ENCODE measurements around the gene PDE1C.

Gene PDE1C

DNA sequence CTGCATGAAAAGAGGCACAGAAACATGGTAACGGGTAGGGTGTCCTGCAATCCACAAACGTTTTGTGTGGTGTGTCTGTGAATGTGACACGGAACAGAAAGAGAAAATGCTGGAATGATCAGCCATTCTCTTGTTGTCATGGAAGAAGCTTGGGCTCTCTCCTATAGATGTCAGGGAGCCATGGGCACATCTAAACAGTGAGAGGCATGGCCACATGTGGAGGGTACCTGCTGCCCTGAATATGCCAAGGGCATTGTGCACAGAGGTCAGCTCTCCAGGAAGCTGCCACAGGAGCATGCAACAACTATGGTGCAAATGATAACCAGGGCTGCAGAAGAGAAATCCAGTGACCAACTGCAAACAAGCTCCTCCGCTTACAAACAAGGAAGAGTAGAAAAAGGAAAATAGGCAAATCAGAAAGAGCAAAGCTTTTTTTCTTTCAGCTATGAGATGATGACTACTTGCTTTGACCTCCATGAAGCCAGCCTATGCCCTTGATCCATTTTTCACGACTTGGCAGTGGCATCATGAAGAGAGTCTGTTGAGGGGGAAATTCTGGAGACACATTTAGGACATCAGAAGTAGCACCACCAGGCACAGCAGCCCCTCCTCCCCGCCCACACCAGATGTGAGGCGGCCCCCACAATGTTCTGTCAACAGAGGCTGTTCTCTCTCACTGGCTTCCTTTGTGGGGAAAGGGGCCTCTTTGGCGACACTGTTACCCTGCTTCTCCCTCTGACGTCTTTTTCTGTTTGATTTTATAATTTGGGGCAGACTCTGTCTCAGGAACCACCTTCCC, 4.8 kb upstream of the PDE1C start:
- peak; percentile 78 to 87 for DNase-seq

DNA sequence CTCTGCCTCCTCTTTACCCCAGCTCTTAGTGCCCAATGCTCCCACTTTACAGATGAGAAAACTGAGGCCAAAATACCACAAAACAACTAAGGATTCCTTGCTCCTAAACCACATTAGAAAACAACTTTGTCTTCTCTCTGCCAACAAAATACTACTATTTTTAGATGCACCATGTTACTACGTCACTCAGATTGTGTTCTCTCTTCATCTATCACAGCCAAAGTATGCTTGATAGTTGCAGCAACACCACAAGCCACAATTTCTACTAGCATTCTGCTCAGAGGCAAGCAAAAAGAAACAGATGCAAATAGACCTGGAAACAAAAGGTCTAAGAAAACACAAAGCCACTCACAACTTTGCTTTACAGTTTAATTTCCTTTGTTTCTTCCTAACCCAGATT, 3.3 kb upstream of the PDE1C start:
- DNase-seq, result no peak

DNA sequence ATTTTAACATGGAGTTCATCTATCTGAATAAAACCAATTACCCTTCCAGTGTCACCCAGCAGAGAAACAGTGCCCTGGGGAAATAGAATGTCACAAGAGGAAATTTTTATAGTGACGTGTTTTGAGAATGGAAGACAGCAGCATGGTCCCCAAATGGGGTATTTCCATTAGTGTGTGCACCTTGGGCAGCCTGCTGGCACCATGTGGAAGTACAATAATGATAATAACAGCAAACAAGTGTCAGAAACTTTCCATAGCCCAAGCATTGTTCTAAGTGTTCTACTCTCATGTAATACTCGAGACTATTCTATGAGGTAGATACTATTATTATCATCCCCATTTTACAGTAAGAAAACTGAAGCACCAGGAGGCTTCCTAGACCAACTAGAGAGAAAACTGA, 2.2 kb upstream of the PDE1C start:
- DNase-seq, result no peak

DNA sequence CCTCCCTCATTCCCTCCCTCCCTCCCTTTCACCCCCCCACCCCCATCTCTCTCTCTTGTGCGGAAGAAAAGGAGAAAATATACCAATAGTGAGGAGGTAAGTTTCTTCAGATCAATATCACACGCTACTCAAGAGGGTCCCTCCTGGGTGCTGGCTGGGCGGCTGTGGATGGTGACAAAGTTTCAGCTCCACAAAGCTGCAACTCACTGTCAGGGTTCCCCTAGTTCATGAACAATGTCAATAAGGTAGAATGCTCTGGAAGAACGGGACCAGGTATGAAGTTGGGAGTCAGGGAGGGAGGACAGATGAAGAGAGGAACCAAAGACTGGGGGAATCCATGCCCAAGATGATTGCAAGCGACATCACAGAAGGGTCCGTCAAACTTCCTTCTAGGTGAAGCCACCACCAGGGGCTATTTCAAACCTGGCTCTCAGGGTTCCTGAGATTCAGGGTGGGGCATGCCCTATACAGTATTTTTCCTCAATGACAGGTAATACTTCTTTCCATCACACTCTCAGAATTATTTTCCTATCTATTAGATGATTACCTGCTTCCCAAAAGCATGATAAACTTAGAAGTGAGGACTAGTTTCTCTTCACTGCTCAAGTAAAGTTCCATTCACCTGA, 1.4 kb upstream of the PDE1C start:
- DNase-seq, result no peak

DNA sequence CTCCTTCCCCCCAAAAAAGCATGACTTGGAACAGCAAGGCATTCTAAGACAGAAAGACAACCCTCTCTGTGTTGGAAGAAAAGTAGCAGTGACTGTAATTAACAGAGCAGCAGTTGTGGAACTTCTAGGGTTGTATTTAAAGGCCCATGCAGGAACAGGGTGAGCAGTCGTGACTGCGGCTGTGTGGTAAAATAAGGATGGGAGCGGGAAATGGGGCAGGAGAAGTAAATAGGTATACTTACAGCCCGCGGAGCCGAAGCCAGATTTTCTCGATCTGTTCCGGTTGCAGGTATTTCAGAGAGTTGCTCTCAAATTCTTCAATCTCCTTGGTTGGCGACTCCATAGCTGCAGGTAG, 179 bp downstream of the PDE1C start:
- DNase-seq, result peak in 1 of 2 donors; percentile 29

DNA sequence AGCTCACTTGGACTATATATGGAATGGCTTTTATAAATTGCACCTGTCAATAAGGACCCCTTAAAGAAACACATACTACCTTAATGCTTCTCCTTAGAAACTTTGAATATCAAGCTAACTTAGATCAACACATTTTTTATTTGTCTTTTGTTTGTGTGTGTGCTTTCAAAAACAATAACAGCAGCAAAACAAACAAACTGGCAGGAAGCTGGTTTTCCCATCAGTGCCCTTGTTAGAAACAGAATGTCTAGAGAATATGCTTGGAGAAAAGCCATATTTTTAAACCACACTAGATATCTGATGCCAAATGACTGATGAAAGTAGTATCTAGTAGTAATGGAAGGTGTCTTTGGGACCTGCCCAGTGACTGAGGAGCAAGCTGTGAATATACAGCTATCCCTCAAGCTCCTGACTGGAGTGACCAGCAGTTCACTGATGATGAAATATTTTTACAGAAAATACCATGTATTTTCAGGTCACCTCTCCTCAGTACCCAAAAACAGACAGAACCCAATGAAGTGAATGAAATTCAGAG, 1.0 kb downstream of the PDE1C start:
- DNase-seq, result no peak

DNA sequence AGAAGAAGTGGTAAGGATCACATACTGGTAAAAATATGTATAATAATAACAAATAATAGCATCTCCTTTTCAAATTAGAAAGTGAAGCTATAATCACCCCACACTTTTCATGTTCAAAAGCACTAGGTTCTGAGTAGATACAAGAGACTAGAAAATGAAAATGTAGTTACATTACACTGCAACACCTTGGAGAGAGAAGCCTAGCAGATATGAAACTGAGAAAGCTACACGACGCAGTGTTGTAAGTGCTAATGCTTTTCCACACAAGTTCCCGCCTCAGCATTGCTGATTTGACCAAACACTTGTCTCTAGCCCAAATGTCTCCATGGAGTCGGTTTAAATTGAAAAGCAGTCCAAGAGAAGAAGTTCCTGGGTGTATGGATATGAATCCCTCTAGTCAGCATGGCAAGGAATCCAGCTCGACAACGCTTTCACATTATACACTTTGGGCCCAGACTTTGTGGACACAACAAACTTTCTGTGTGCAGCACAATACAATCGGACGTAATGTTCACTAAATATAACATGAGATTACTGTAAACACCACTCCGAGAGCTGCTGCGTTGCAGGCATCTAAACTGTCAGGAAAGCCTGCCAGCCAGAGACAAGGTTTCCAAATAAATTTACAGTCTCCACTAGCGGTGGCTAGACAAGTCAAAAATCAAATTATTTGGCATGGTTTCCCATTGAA, 1.7 kb downstream of the PDE1C start:
- no peak for DNase-seq

DNA sequence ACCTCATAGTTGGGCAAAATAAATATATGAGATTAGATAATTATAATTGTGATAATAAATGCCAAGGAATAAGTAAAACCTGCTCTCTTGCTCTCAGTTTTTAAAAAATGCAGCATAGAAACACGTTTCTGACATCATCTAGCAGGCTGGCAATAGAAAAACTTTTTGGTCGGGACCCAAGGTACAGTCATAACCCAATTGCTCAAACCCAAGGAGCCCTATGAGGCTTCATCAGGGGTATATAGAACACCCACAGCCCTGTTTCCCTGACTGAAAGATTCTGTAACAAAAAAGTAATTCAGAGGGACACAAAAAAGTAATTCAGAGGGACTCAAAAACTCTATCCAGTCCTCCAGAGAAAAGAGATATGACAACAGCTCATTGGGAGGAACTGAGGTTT, 3.8 kb downstream of the PDE1C start:
- DNase-seq, result no peak

DNA sequence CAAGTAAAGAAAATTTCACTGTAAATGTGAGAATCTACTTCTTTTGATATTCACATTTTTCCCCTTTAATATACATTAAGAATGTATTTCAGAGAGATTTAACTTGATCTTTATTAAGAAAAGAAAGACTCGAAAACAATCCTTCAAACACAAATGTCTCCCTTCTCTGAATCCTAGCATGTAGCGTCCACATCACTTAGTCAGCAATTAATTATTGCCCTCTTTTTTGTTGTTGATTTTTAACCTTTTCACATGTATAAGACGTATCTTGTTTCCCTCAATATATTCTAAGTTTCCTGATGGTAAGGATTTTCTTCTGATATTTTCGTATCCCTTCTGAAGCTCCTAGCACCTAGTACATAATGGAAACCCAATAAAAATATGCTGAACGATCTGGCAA, 6.6 kb downstream of the PDE1C start:
- DNase-seq, result no peak

DNA sequence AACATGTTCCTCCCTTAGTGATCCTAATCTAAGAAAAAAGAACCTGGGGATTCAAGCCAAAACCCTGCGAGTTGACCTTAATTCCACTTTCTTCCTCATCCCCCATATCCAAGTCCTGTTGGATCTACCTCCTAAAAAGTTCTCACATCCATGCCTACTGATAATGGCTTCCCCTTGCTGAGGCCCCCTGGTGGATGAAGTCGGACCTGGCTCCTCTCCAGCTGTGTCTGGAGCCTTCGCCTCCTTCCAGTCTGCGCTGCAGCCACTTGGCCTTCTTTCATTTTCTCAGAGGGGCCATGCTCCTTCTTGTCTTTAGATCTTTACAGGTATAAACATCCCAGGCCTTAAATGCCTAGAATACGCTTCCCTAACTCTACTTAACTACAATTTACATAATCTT, 8.1 kb downstream of the PDE1C start:
- DNase-seq, result no peak

DNA sequence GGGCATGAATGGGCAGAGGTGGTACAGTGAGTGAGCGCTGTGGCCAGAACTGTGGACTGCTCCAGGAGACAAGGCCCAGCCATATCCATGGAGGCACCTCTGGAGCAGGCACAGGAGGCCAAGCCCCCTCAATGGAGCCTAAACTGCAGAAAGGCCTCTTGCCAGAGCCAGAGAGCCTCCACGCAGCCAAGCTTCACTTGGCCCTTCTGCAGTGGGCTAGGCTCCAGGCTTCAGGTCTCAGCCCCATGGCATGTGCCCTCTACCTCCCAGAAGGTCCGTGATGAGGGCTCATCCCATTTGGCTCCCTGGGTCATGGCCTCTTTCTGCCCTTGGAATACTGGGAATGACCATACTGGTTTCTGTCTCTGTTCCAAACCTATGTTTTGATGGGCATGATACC, 8.9 kb downstream of the PDE1C start:
- no peak for DNase-seq

DNA sequence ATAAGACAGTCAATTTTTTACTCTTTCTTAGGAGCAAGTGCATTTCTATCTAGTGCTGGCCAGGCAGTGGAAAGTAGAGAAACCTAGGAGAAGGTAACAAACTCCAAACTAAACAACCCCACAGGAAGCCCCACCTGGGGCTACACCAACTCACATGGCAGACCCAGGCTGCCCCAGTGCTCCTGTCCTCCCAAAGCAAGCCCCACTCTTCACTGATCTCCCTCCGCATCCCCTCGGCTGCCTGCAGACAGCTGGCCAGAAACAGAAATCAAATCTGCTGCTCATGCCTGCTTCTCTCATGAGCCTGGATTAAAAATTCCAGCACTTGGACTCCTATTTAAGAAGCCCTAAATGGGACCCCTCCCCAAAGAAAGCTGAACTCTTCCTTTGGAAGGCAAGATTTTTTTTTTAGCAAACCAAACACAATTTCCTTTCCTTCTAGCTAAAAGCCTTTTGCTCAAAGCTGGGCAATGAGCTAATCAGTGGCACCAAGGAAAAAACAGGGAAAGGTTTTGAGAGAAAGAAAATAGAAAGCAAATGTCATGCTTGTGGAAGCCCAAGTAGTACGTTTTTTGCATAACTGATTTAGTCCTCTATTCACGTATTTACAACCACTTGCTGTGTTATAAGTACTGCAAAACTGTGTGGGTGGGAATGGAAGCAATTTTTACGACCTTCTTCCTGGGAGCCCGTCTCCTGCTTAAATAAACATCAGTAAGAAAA, 10.8 kb downstream of the PDE1C start:
- DNase-seq, result peak in 1 of 2 donors; percentile 33

DNA sequence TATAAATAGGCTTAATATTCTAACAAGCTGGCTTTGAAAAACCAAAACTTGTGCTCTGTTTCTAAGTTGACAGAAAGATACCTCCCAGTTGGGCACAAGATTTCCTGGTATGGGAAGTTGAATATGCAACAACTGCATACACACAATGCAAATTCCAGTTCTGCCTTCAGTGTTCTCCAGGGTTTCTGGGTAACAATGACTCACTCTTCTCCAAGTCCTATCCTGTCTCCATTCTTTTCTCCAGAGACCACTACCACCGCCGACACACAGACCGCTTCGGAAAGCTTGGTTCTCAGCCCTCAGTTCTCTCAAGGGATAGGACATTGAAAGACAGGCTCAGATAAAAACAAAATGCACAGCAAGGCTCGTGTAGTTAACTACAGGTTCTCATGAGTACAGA, 12.2 kb downstream of the PDE1C start:
- no peak for DNase-seq

DNA sequence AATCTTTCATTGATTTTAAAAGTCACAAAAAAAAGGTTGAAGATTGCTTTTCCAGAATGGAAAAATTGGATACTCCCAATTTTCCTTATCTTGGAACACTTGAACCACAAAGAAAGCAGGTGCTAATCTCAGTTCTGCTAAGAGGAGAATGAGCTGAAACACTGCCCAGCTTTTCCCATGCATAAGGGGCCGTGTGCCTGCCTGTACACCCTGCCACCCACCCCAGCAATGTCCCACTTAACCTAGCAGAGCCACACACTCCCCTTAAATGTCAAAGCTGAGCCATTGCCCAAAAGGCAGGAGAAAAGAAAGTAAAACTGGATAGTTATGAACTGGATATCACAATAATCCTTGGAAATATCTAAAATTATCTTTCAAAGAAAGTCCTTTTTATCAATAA, 13.4 kb downstream of the PDE1C start:
- no peak for DNase-seq

DNA sequence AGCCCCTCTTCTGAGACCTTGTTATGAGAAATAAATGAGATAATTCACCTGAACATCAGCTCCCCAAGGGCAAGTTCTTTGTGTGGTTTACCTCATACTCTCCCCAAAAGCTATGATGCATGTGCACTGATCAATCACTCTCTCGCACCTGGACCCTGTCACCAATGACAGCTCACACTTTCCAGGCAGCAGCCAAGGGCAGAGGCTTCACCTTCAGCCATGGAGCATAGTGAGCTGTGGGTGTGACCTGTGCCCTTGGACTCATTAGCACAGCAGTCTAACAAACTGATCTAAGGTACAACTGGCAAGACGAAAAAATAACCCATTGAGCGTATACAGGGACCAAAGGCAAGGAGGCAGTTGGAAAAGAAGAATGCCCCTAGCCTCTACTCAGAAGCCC, 17.0 kb downstream of the PDE1C start:
- no peak for DNase-seq

DNA sequence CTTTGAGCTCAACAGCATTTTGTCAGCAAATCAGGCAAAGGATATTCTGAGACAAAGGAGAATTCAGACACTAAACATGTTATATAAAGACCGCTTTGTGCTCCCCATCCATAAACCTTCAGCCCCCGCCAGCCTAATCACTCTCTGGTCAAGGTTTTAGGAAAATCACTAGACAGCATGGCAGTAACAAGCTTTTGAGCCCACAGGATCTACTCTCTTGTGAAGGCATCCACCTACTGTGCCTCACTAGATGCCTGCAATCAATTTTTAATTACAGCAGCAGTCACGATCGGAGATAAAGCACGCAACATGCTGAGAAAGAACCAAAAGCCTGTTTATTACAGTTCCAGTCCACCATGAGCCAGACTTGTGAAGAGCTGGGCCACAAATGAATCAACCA, 19.1 kb downstream of the PDE1C start:
- peak; percentile 38 to 67 for DNase-seq

DNA sequence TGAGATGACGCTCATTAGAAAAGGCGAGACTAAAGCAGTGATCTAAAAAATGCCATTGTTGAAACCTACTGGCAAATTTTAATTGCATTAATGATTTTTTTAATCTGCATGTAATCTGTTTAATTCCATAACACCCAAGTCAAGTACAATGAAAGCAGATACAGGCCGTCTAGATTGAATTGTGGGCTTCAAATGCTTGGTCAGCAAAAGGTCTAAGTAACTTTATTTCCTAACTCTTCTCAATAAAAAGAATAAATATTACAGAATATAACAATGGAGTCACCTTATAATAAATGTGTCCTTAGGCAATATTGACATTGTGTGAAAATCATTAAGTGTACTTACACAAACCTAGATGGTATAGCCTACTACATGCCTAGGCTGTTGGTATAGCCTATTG, 20.6 kb downstream of the PDE1C start:
- no peak for DNase-seq

DNA sequence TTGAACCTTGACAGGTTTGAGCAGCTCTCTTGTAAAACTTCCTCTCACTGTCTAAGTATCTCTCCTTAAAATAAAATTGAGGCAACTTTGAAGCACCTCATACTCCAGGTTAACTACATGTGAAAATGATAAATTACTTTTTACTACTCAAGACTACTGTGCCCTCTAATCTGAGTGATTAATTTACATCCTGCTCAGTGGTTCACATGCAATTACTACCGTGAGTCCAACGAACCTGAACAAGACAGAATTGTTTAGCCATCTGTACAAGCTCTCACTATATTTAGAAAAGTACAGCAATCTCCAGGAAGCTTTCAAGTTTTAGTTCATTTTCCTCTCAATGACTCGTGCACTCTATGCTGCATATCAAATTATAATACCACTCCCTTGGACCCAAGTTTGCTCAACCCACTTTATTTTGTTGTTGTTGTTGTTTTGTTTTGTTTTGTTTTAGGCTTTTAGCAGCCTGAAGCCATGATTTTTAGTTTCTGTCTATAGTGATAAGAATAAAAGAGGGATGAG, 21.2 kb downstream of the PDE1C start:
- no peak for DNase-seq

DNA sequence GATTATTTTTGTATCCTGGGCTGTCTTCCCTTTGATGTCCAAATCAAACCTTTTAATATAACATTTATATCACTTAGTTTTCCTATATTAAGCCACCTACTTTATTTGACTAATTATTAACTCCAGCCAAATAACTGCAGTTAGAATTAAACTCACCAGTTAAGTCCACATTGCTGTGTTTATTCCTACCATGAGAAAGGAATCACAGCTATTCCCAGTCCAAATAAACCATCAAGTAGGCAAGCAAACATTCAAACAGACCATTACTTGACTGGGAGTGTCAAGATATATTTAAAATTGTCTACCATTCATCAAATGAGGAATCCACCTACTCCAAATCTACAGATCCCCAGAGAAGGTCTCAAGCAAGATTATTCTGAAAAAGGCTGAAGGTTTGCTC, 22.4 kb downstream of the PDE1C start:
- DNase-seq, result no peak

DNA sequence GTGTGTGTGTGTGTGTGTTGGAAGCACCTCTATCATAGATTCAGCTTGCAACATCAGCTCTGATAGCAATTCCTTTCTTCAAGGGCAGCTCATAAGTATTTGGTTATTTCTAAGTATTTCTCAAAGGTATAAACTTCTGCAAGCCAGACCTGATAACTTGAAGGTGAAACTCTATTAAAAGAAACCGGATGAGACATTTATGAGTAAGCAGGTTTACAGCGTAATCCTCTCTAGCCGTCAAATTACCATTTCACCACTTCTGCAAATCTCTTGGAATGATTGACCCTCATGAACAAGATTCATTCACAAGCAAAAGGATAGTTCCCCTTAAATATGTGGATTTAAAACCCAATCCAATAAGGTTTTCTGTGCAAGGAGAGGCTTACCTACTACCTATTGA, 23.1 kb downstream of the PDE1C start:
- DNase-seq, result no peak

DNA sequence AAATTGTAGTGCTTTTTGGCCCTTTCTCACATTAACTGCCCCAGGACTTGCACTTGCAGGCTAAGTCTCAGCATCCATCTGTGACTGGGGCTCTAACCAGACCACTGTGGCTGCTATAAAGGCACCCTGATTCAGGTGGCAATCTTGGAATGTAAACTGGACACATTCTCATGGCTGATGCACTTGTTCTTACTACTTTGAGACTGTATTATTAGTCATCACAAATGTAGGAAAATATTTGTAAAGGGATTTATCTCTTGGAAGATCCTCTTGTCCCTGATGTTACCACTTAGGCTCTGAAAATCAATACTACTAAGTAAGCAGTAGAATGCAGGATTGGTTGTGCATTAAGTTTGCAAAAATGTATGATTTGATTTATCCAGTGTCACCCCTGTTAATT, 25.0 kb downstream of the PDE1C start:
- DNase-seq, result no peak

DNA sequence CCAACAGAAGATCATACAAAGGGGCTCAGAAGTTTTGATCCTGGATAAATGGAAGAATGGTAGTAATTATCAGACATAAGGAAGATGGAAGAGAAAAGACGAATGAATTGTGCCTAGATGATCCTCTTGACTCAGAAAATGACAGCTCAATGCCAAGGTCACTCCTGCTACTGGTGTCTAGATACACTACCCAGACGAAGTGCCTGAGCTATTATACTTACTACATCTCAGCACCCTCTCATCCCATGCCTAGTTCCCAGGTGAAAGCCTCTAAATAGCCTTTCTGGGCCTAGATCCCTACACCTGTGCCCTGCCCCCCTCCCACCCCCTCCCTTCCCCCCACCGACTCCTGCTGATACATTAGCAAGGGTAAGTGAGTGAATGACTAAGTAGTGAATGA, 25.5 kb downstream of the PDE1C start:
- DNase-seq, result no peak

DNA sequence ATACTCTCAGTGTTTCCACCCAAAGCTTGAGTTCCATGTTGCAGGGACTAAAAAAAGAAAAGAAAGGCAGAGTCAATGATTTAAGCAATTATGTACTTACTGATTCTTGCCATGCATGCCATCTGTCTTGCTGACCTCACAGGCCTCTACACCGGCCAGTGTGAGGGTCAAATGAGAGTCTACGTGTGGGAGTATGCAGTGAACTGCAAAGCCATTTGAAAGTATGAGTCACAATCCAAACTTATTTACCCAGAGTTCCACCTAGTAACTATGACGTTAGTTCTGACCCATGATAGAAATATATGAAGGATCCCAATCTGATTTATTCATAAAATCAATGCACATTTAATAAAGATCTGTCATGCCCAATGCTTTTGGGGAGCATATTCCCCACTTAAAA, 26.5 kb downstream of the PDE1C start:
- no peak for DNase-seq
